UCSD-AML1 (cell line): ENCODE measurements around the gene LPP.

Experiments used
- DNase-seq: peaks from one replicate; lab custom pipeline; 2025; ENCODE audit not compliant: unreplicated experiment; lab: John Stamatoyannopoulos, UW

LPP gene

DNA sequence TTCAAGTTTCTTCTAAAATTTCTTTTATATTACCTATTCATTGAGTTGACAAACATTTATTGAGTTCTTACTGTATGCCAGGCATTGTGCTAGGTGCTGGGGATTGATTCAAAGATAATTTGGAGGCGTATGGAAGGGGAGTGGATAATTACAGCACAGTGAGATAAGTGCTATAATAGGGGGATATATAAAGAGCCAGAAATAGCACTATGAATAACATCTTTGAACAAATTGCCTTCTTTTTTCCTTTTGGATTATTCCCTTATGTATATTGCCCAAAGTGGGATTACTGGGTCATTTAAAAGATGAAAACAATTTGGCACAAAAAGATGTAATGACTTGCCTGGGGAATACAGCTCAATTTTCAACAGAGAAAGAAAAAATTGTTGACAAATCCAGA, 64.6 kb downstream of the LPP start:
- no peak for DNase-seq

DNA sequence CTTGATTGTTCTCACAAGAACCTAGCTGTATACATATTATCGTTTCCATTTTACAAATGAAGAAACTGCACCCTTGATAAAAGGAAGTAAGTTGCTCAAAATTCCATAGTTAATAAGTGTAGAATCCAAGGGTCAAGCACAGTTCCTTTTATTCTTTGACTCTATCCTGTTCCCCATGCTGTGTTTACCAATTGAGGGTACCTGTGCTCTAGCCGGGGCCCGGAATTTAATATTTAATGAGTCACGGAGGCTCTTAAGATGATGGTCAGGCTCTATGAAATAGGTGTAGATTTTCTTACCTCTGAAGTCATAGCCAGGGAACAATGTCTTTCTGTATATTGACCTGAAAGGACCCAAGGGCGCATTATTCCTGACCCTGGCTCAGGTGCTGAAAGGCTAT, 65.2 kb downstream of the LPP start:
- DNase-seq, result no peak

DNA sequence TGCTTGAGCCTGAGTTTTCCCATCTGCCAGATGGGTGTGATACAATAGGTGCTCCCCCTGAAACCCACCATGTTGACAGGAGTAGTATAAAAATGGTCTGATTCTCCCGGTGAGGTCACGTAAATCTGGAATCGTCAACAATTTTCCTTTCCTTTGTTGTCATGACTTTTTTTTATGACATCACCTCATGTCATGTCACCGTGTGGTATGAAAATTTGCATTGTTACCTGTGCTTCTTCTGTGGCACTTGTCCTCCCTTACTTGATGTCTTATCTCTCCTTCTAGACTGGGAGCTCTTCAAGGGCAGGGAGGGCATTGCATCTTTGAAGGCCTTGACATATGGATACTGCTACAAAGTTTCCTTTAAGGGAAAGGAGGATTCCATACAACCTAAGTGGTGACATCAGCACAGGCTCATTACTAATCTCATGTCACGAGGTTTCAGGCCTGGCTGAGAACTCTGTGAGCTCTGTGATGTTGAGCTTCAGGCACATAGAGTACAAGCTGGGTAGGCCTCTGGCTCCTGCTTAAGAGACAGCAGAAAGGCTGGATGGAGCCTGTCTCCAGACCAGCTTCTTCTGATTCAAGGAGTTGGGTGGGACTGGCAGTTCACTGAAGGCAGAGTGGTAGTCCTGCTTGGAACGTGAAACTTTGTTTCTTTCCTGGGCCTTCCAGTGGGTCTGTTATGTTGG, 66.3 kb downstream of the LPP start:
- no peak for DNase-seq

DNA sequence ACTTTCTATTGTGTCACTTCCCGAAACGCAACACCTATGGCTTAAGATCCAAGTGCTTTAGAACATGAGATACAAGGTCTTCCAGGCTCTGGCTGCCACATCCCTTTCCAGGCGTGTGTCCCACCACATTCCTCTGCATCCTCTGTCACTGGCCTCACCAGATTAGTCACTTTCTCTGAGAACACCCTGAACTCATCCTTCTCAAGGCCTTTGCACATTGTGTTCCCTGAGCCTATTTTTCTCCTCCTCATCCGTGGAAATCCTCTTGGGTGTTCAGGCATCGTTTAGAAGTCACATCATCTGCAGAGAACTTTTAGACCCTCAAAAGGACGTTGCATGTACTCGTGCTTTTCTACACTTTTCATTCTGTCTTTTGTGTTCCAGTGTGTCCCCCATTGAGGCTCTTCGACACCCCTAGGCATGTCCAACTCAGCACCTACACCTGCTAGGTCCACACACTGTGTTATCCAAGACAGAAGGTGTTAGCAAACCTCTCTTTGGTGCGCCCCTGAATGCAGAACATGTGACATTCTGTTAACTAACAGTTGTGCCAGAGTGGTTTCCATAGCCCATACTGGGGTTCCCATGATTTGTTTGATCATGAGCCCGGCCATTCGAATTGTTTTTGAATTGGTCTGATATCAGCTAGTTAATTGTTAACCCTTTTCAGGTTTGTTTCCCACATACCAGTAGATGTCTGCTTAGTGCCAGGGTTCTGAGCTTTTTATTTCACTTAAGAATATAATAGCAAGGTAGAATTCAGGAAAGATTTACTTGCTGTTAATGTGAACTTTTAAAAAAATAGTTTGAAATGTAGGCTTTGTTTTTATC, 67.2 kb downstream of the LPP start:
- no peak for DNase-seq

DNA sequence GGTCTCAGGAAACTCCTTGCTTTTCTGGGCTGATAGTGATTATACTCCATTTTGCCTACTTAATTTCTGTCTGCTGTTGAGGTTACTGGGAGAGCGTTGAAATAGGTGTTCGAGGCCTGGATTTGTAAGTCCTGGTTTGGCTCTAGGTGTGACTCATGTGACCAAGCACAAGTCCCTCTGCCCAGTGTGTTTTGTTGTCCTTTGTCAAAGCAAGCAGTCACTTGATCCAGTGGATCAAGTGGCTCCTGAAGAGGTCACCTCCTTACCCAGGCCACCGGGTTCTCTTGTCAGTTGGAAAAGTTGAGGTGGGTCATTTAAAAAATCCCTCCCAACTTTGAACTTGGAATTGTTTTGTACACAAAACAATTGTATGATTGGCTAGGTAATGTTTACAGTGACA, 70.0 kb downstream of the LPP start:
- no peak for DNase-seq

DNA sequence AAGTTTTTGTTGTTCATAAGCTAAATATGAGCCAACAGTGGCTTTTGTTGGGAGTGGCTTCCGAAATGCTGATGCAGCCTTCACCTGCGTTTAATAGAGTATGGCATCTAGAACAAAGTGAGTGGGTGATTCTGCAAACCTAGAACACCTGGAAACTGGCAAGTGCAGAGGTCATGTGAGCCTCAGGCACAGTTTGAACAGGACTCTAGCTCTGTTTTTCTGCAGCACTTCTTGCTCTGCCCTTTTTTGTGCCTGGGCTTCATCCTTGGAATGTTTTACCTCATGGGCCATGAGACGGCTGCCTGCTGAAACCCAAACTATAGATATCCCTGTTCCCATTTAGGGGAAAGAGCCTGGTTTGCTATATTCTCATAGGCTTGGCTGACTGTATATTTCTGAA, 73.5 kb downstream of the LPP start:
- DNase-seq, result no peak

DNA sequence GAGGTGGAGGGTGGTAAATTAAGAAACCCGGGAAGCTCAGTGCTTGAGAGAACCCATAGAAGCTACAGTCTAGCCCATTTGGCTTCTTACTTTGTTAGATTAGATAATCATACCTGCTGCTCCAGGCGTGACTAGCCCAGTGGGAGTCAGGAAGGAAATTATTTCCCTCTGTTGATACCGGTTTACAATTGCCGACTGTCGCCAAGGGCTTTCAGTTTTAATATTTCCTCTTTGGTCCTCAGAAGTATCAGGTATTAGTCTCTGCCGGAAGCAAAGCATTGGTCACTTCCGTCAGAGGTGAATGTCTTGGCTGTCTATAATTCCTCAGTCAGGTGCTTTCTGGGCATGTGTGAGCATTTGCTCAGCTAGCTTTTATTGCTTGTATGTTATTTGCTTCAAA, 75.2 kb downstream of the LPP start:
- no peak for DNase-seq

DNA sequence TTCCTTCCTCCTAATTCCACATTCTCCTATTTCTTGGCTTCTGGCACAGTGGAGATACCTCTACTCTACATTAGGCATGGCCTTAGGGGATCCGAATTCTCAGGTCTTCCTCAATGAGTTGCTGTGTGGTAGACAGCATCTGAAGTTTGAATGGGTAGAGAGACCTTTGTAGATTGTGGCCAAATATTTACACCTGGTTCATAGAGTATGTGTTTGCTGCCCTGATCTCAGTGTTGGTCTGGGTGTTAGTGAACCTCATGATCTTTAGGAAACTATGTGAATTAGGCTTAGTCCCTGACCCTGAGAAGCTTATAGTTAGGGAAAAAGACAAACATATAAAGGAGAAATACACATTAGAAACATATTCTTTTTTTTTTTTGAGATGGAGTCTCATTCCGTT, 75.8 kb downstream of the LPP start:
- no peak for DNase-seq

DNA sequence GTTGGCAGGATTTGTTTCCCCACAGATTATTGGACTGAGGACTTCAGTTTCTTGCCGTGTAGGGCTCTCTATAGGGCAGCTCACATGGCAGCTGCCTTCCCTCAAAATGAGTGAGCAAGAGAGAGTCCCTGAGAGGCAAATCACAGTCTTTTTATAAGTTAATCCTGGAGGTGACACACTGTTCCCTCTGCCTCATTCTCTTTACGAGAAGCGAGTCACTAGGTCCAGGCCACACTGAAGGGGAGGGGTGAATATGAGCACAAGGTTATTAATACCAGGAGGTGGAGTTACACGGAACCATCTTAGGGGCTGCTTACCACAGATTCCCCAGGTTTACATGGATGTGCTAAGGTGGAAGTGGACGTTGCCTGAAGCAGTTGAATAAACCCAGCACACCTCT, 77.0 kb downstream of the LPP start:
- DNase-seq, result no peak

DNA sequence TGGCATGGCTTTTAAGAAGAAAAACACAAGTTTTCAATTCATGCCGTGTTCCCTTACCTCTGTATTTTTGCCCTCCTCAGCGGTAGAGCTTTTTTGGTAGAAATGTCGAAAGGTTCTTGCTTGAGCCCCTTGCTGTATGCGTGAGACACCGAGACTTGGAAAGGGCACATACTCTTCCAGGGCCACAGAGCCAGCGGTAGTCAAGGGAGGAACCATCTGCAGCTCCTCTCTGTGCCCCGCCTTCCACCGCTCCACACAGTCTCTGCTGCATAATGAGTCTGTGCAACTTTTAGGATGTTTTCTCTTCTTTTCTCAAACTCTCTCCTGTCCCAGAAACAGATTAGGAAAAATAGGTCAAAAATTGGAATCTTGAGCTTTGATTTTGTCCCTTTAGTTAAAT, 77.5 kb downstream of the LPP start:
- no peak for DNase-seq

DNA sequence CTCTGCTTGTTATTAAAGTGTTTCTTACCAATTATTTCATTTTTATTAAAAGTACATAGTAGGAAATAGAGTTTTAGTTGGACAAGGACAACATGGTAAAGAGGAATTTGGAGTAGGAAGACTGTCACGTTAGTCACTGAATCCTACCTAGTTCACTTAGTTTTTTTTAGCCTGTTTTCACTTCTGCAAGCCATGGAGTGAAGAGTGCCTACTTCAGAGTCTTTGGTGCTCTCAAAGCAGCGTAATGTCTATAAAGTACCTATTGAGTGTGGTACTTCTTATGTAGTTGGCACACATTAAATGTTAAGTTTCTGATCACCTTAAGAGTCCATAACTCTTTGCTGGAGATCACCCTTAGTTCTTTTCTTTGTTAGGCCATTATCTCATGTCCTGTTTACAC, 78.7 kb downstream of the LPP start:
- DNase-seq, result no peak

DNA sequence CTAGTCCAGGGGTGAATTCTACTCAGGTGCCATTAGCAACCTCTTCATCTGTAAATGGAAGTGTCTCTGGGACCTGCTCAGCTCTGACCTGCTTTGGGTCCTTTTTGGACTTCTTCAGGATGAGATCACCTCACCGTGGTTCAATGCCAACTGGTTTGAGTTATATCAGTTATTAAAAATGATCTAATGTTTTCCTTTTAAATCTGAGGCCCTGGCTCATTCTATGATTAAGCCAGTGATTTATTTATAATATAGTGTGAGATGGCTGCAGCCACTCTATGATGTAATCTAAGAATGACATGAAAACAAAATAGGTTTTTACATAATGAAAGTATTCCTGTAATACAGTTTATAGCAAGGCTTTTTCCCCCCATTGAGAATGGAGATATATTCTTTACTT, 79.4 kb downstream of the LPP start:
- DNase-seq, result no peak

DNA sequence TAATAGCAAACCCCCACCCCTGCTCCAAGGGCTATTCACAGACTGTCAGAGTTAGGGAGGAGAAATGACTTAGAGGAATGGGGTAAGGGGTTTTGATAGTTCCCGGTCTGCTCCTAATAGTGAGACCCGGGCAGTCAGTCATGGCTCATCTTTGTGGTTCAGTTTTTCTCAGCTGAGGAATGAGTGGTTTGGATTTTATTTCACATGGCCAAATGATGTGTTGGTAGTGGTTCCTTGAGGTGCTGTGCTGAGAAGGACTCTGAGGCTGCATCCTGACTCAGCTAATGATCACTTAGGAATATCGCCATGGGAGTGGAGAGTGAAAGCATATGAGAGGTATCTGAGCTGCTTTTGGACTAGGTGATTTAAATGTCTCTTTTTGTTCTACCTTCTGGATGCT, 80.2 kb downstream of the LPP start:
- DNase-seq, result no peak

DNA sequence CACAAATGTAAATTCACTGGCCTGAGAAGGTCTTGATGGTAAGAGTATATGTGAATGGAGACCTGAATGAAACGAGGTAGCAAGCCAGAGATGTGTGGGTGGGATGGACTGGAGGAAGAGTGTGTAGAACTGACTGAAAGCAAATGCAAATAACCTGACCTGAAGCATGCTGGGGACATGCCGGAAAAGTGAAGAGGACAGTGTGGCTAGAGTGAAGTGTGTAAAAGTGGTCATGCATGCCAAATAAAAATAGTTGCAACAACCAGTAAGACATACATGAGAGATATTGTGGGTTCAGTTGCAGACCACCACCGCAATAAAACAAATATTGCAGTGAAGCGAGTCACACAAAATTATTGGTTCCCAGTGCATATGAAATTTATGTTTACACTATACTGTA, 82.3 kb downstream of the LPP start:
- no peak for DNase-seq

DNA sequence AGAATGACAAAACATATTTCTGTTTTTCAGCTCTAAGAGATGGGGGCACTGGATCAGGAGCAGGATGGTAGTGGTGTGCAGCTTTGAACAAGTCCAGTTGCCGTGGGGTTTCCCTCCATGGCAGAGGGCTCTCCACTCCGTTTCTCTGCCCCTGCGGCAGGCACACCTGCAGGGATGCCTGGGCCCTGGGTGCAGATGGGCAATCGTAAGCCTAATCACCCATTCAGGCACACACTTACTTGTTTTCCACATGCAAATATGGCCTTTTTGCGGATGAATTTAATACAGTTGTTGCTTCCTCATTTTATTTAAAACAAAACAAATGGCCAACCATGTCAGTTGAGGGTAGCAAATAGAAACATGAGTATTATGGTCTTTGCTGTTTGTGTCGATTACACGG, 85.1 kb downstream of the LPP start:
- no peak for DNase-seq

DNA sequence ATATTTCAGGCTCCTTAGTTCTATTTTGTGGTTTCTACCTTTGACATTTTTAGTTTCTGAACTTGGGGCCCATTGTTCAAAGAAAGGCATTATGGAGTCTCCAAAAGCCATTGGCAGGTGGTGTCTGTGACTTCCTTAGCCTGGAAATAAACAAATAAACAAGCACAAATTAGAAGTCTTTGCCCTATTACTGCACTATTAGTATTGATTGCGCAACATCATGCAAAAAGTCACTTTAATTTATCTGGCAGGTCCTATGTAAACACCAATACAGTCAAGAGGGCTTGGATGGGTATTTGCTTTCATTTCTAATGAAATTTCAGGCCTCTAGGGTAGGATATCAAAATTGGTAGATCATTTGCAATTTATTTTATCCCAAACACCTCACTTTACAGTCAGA, 85.6 kb downstream of the LPP start:
- DNase-seq, result no peak

DNA sequence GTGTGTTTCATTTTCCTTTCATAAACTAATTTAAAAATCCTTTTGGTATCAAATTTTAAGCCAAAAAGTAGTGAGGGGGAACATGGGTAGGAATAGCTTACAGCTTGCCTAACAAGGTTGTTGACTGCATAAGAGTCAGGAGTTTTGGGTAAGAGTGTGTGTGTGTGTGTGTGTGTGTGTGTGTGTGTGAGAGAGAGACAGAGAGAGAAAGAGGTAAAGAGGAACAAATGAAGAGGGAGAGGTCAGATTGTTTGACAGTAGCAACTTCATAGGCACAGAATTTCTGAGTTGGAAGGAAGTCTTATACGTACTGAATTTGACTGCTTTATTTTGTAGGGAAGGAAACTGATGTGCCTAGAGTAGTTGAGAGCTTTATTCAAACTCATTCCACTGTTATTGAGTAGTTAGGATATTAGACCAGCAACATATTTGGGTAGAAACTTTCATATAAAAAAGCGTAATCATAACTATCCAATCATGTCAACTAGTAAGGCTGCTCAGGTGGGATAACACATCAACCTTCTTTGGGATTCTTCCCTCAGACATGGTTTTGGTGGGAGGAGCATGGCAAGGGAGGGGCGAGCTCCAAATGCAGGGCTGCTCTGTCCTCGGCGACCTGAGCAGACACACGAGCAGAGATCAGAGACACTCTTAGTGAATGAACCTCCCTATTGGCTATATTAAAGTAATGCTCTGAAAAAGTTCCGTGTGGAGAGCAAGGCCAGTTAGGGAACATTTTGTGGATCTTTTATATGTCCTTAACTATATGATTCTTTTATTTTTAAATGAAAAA, 86.4 kb downstream of the LPP start:
- DNase-seq, result no peak

DNA sequence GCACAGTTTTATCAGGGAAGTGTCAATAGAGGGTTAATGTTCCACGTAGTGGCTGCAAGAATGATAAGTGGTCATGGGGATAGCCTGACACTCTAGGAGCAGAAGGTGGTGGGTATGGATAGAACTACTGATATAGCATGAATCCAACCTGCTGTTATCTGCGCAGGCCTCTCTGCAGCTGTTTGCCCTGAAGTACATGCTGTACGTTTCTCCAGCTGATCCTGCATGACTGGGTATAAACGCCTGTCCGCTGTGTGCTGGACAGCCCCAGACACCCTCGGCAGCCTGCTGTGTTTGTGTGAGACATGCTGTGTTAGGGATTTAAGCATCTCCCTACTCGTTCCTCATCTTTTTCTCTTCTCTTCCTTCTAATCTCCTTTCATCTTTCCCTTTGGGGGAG, 87.1 kb downstream of the LPP start:
- no peak for DNase-seq

DNA sequence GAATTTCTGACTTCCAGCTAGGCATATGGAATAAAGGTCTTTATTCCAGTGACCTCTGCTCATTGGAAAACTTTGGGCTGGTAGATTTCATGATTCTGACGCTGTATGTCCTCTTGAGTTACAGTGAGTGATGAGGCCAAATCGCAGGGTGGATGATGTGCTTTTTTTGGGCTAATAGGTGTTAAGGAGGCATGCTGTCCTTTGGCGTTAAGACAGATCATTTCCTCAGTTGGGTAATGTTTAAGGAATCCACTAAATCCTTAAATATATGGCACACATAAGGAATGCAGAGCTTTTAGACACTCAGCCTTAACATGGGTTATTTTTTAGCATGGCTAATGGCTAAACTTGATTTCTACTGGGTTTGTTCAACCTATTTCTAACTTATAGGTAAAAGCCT, 87.9 kb downstream of the LPP start:
- DNase-seq, result no peak

DNA sequence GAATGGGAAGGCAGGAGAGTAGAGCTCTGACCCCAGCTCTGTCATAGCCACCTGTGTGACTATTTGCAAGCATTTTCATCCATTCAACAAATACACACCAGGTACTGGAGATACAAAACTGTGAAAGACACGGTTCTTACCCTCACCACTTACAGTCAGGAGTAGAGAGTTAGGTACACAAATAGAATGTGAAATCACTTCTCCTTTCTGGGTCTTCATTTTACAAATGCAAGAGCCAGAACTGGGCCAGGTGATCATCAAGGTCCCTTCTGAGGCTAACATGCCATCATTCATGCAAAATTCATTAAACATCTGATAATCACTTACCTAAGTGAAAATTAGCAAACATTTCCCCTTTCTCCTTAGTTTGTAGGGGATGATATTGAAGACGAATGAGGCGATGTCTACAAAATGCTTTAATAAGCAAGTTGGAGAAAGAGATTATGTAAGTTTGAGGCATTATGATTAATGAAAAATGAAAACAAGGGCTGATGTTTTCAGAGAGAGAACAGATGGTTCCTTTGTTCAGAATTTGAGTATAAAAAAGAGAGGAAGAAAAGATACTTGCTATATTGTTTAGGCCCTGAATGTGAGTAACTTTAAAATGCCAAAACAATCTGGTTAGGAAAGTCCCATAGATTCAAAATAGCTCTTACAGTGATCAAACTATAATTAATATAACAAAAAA, 88.6 kb downstream of the LPP start:
- no peak for DNase-seq

DNA sequence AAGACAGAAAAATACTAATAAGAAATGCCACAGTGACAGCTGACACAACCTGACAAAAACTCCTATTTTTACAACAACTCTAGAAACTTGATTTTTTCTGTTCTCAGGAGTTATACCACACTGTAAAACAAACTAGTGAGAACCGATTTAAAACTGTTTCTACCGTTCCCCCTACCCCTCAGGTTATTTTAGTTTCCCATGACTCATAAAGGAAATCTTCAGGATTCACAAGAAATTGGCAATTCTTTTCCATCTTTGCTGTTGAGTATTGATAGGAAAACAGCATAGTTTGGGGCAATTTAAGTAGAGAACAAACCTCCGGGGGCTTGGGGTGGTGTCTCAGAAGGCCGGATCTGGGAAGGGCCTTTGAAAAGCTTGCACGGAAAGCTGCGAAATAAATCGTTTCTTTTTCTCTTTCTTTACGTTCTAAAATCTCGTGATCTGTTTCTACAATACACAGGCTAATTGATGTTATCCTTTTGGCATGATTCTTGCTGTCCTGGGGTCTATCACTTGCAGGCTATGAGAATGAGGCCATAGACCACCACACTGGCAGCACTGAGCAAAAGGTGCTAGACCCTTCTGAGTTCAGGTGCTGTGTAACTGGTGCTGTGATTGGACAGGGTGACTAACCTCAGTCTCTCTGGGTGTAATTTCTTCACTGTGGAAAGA, 89.3 kb downstream of the LPP start:
- no peak for DNase-seq
